Vagina (tissue), 2 donors: Measurements from ENCODE around the gene SMIM28.

Experiments
- CTCF ChIP-seq, 3 experiments: fragments of 450-650 bp in 2 of 3; fragments of 200-600 bp in 1 of 3; sonication (generic) in 1 of 3; IDR thresholded peaks; one replicate each; pipeline ENCODE4 v1.5.1; 2017 to 2019; ENCODE audit warnings: antibody characterized with exemption in 3 of 3, mild to moderate bottlenecking in 2 of 3, moderate library complexity in 2 of 3
- POLR2A ChIP-seq, 2 donors: fragments of 450-650 bp; IDR thresholded peaks; one replicate each; pipeline ENCODE4 v1.6.1; 2017; ENCODE audit warnings: antibody characterized with exemption in 2 of 2, mild to moderate bottlenecking in 2 of 2, moderate library complexity in 2 of 2
- POLR2AphosphoS5 ChIP-seq, 2 donors: sonication (generic); formaldehyde crosslinking; IDR thresholded peaks; one replicate each; pipeline ENCODE4 v1.9.0; 2017; ENCODE audit warnings: antibody characterized with exemption in 2 of 2, mild to moderate bottlenecking in 2 of 2, low read depth in 1 of 2; ENCODE audit not compliant: insufficient read depth in 1 of 2

GRCh38 chr6:138431256-138432062 is 53.8 kb downstream of the SMIM28 start:
- no peak for TF ChIP-seq CTCF (IDR thresholded peaks at IDR 0.05)
- no peak for TF ChIP-seq POLR2A (IDR thresholded peaks at IDR 0.05)
- TF ChIP-seq POLR2AphosphoS5 (IDR thresholded peaks at IDR 0.05; ENCODE audit: insufficient read depth in 1 of 2, low read depth in 1 of 2): no peak
